ENCODE measurements around the gene ZDHHC20. TPM values are rescaled to one million over a fixed set of nuclear protein-coding genes. Genes with fewer than 3 reads are reported as not detected.

The ZDHHC20 gene
- polyA plus RNA-seq, 1 of the 3 experiments (the other 2 are of a cell fraction), result 8.7 TPM

- no peak overlapping the region for H2AFZ ChIP-seq (ENCODE audit: low read depth)
- POLR2A ChIA-PET, result no interaction called here
- no peak overlapping the region for H3K27ac ChIP-seq (ENCODE audit: low read depth in 2 of 2, low read length in 1 of 2)
- DNase-seq, result no peak
- no peaks in the 10 kb centered on the region for H3K79me2 ChIP-seq (ENCODE audit: insufficient read depth)
- TF ChIP-seq EZH2phosphoT487 (IDR thresholded peaks at IDR 0.05; ENCODE audit: borderline replicate concordance, low read depth), result no peak
- no peak for TF ChIP-seq GATA2 (CRISPR knock-in tag; IDR thresholded peaks at IDR 0.05)
- no peak for TF ChIP-seq ELF1 (IDR thresholded peaks at IDR 0.05)
- TF ChIP-seq FOSL2 (IDR thresholded peaks at IDR 0.05; ENCODE audit: borderline replicate concordance, low read depth), result no peak
- no peak for TF ChIP-seq CTCF (IDR thresholded peaks at IDR 0.05)
- no peak for TF ChIP-seq JUND (IDR thresholded peaks at IDR 0.05)
- TF ChIP-seq, protein P1, sequence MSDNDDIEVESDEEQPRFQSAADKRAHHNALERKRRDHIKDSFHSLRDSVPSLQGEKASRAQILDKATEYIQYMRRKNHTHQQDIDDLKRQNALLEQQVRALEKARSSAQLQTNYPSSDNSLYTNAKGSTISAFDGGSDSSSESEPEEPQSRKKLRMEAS (IDR thresholded peaks at IDR 0.05; ENCODE audit: low read depth), result no peak
- TF ChIP-seq, protein P2, sequence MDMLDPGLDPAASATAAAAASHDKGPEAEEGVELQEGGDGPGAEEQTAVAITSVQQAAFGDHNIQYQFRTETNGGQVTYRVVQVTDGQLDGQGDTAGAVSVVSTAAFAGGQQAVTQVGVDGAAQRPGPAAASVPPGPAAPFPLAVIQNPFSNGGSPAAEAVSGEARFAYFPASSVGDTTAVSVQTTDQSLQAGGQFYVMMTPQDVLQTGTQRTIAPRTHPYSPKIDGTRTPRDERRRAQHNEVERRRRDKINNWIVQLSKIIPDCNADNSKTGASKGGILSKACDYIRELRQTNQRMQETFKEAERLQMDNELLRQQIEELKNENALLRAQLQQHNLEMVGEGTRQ (IDR thresholded peaks at IDR 0.05; ENCODE audit: borderline replicate concordance, low read depth, low read length), result no peak
- no peak for TF ChIP-seq RFX5 (IDR thresholded peaks at IDR 0.05; ENCODE audit: low read length)
- no peak for TF ChIP-seq RXRA (IDR thresholded peaks at IDR 0.05; ENCODE audit: borderline replicate concordance, low read depth)
- TF ChIP-seq MXI1 (IDR thresholded peaks at IDR 0.05; ENCODE audit: low read depth, low read length), result no peak
- TF ChIP-seq RAD21 (IDR thresholded peaks at IDR 0.05; ENCODE audit: low read length), result no peak
- TF ChIP-seq GABPA (IDR thresholded peaks at IDR 0.05; ENCODE audit: low read depth), result no peak
- no peak for TF ChIP-seq SMC3 (IDR thresholded peaks at IDR 0.05; ENCODE audit: low read depth, low read length)
- TF ChIP-seq, protein P3, sequence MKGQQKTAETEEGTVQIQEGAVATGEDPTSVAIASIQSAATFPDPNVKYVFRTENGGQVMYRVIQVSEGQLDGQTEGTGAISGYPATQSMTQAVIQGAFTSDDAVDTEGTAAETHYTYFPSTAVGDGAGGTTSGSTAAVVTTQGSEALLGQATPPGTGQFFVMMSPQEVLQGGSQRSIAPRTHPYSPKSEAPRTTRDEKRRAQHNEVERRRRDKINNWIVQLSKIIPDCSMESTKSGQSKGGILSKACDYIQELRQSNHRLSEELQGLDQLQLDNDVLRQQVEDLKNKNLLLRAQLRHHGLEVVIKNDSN (IDR thresholded peaks at IDR 0.05; ENCODE audit: borderline replicate concordance, low read depth), result no peak
- no peak for TF ChIP-seq NFIC (IDR thresholded peaks at IDR 0.05; ENCODE audit: borderline replicate concordance)
- no peak for TF ChIP-seq POLR2AphosphoS5 (IDR thresholded peaks at IDR 0.05; ENCODE audit: low read depth, low read length)
- TF ChIP-seq SIN3A (IDR thresholded peaks at IDR 0.05; ENCODE audit: borderline replicate concordance, low read depth, low read length), result no peak
- no peaks in the 10 kb centered on the region for H3F3A ChIP-seq (replicated peaks; ENCODE audit: insufficient read depth)
- H4K20me1 ChIP-seq (ENCODE audit: insufficient read depth), result no peaks in the 10 kb centered on the region
- no peak overlapping the region for H3K4me3 ChIP-seq (ENCODE audit: low read depth in 2 of 2, low read length in 1 of 2)
- no peaks in the 10 kb centered on the region for H3K36me3 ChIP-seq (replicated peaks in 1 of 2; ENCODE audit: control insufficient read depth in 1 of 2, insufficient read depth in 2 of 2, low read length in 1 of 2)
- H3K9ac ChIP-seq, result no peak overlapping the region
- CTCF ChIA-PET, result no interaction called here
- no peaks in the 10 kb centered on the region for H3K27me3 ChIP-seq (ENCODE audit: insufficient read depth)
- no peaks in the 10 kb centered on the region for H3K9me2 ChIP-seq
- no peaks in the 10 kb centered on the region for H3K9me3 ChIP-seq
- no peak overlapping the region for H3K4me2 ChIP-seq
- peaks cover 0 to 6% of the 10 kb centered on the region in 2 experiments; a peak in 1 of 4 replicates for H3K4me1 ChIP-seq (ENCODE audit: control insufficient read depth in 1 of 2, insufficient read depth in 2 of 2, low read depth in 1 of 2, low read length in 1 of 2)
- WGBS (ENCODE audit: low lambda C conversion rate), result 56% methylated on average over 5 of the region's 6 CpGs
Observed at GRCh38 chr13:21328201-21328600, 130.9 kb downstream of the ZDHHC20 start.
